Endothelial cell (in vitro differentiated cells): ENCODE results near the gene CMIP. TPM values are rescaled to one million over a fixed set of nuclear protein-coding genes. Genes with fewer than 3 reads are reported as not detected.

Experiments used
- DNase-seq: peaks from one replicate; pipeline ENCODE4 v3.0.0; 2021; ENCODE audit warnings: low spot score
- H3K27ac Mint-ChIP-seq: one replicate; pipeline ENCODE4 v1.8.0; 2021; ENCODE audit warnings: mixed read lengths, inconsistent platforms; ENCODE audit not compliant: unreplicated experiment
- H3K27me3 Mint-ChIP-seq: one replicate; pipeline ENCODE4 v1.8.0; 2021; ENCODE audit warnings: mild to moderate bottlenecking, moderate library complexity, mixed read lengths, inconsistent platforms; ENCODE audit not compliant: unreplicated experiment
- H3K36me3 Mint-ChIP-seq: one replicate; pipeline ENCODE4 v1.8.0; 2021; ENCODE audit warnings: mild to moderate bottlenecking, low read depth, mixed read lengths, inconsistent platforms; ENCODE audit not compliant: unreplicated experiment
- H3K4me1 Mint-ChIP-seq: one replicate; pipeline ENCODE4 v1.8.0; 2021; ENCODE audit warnings: mild to moderate bottlenecking, mixed read lengths, inconsistent platforms; ENCODE audit not compliant: unreplicated experiment
- H3K4me3 Mint-ChIP-seq: one replicate; pipeline ENCODE4 v1.8.0; 2021; ENCODE audit warnings: mild to moderate bottlenecking, mixed read lengths, inconsistent platforms; ENCODE audit not compliant: unreplicated experiment
- H3K9me3 Mint-ChIP-seq: one replicate; pipeline ENCODE4 v1.8.0; 2021; ENCODE audit warnings: mixed read lengths, inconsistent platforms; ENCODE audit not compliant: unreplicated experiment
- microRNA-seq: library from miRNA; unstranded; fragments of <30 nt; microRNA quantifications from one replicate; pipeline ENCODE4, GENCODE V29; 2020; ENCODE audit not compliant: unreplicated experiment
- total RNA-seq: library from RNA; stranded (reverse); fragmentation: NEBNext Ultra II Directional; extraction: Animal tissue kit (Norgen Biotek cat#: 25700); gene quantifications from one replicate; pipeline ENCODE4 v1.2.1, GENCODE V29; 2021; ENCODE audit not compliant: unreplicated experiment
- TF ChIP-seq, protein P1 (sequence below): fragments of 200-600 bp; sonication (generic); IDR thresholded peaks from one replicate; pipeline ENCODE4 v1.5.0; 2021; ENCODE audit warnings: antibody characterized with exemption; ENCODE audit not compliant: unreplicated experiment

The CMIP gene
- total RNA-seq, 1 donor from 2014 or later = 98.9 TPM

DNA sequence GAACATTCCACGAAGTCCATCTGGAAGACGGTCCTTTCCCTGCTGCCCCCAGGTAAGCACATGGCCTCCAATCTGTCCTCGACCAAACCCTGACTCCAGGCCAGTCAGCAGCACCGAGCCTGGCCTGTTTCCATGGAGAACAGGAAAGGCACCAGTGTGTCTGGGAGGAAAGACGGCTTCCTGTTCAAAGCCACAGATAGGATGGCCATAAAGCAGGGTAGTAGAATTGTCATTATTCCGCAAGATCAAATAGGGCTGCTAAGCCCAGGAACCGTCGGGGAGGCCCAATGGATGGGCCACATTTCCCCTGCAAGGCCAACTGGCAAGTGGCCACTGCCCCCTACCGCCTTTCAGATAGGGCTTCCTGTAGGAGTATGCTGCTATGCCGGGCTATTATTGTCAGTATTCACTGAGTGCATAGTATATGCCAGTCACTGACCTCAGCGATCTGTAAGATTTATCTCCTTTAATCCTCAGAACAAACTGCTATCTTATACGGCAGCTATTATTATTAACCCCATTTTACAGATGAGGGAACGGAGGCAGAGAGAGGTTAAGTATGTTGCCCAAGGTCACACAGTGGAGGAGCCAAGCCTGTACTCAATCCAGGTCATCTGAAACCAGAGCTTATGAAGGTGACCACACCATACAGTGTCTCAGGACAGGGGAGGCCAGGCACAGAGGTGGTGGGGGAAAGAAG lies 311.5 kb downstream of the CMIP start:
- H3K36me3 Mint-ChIP-seq = no peaks in the 10 kb centered on the region
- H3K27ac Mint-ChIP-seq = peak overlapping the region; percentile 86
- peak overlapping the region; percentile 76 for H3K4me3 Mint-ChIP-seq
- H3K9me3 Mint-ChIP-seq = no peaks in the 10 kb centered on the region
- TF ChIP-seq, protein P1, sequence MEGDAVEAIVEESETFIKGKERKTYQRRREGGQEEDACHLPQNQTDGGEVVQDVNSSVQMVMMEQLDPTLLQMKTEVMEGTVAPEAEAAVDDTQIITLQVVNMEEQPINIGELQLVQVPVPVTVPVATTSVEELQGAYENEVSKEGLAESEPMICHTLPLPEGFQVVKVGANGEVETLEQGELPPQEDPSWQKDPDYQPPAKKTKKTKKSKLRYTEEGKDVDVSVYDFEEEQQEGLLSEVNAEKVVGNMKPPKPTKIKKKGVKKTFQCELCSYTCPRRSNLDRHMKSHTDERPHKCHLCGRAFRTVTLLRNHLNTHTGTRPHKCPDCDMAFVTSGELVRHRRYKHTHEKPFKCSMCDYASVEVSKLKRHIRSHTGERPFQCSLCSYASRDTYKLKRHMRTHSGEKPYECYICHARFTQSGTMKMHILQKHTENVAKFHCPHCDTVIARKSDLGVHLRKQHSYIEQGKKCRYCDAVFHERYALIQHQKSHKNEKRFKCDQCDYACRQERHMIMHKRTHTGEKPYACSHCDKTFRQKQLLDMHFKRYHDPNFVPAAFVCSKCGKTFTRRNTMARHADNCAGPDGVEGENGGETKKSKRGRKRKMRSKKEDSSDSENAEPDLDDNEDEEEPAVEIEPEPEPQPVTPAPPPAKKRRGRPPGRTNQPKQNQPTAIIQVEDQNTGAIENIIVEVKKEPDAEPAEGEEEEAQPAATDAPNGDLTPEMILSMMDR = no peak
- peaks cover 2% of the 10 kb centered on the region for H3K27me3 Mint-ChIP-seq
- peaks cover 32% of the 10 kb centered on the region for H3K4me1 Mint-ChIP-seq
- peak; percentile 62 for DNase-seq

DNA sequence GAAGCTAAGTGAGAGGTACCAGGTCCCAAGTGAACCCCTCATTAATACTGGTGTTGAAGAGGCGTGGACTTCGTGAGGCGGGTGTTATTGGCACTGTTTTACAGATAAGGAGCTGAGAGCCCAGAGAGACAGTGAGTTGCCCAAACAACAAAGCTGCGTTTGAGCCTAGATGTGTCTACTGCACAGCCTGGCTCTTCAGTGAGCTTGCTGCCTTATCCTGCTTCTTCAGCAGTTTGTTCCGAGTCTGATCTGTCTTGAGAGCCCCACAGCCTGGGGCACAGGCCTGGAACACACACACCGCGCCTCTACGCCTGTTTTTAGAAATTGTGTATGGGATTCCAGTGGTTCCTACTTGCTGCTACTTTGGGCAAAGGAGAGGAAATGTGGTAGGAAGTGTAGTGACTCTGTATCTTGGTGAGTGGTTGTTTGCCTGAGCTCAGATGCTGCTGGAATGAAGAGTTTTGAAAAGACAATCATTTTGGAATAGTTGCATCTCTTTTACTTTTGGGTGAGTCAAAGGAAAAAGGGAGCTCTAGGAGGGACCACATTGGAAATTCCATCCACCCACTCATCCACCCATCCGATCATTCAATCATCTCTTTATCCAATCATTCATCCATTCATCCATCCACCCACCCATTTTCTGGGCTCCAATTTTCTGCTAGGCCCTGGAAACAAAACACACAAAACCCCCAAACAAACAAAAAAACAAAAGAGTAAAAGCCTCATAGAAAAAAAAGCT lies 312.2 kb downstream of the CMIP start:
- no peak for DNase-seq
- Mint-ChIP-seq H3K27me3 (peaks cover 2% of the 10 kb centered on the region), H3K4me1 (peaks cover 32% of the 10 kb centered on the region), H3K4me3 (peak overlapping the region; percentile 76), H3K36me3 (no peaks in the 10 kb centered on the region), H3K27ac (peak overlapping the region; percentile 86), H3K9me3 (no peaks in the 10 kb centered on the region)
- TF ChIP-seq, protein P1 = no peak

DNA sequence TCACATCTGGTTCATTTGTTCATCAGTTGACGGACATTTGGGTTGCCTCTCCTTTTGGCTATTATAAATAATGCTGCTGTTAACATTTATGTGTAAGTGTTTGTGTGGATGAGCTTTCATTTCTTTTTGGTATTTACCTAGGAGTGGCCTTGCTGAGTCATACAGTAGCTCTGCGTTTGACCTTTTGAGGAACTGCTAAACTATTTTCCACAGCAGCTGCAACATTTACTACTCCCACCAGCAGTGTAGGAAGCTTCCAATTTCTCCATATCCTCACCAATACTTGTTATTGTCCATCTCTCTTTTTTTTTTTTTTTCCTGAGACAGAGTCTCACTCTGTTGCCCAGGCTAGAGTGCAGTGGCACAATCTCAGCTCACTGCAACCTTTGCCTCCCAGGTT lies 313.8 kb downstream of the CMIP start:
- TF ChIP-seq, protein P1 = no peak
- no peaks in the 10 kb centered on the region for H3K9me3 Mint-ChIP-seq
- H3K36me3 Mint-ChIP-seq = no peaks in the 10 kb centered on the region
- H3K4me1 Mint-ChIP-seq = peaks cover 30% of the 10 kb centered on the region
- no peak for DNase-seq
- no peak overlapping the region for H3K27ac Mint-ChIP-seq
- H3K4me3 Mint-ChIP-seq = no peak overlapping the region
- peaks cover 2% of the 10 kb centered on the region for H3K27me3 Mint-ChIP-seq

Small RNA genes within 50 kb of the gene (microRNA-seq; reads per million reads assigned to microRNA genes)
- gene MIR6504 = 2.2 reads per million, percentile 31 among the genes with 10 or more reads in this experiment
- gene MIR7854 = 1.9 reads per million, percentile 28 among the genes with 10 or more reads in this experiment

Other genes with a start within 250 kb of the CMIP start
- not detected for gene BCO1, start 206.1 kb upstream of the CMIP start, total RNA-seq
- gene GAN, start 129.8 kb upstream of the CMIP start, total RNA-seq = 24.2 TPM